ENCODE data around the gene ASXL2.

DNA sequence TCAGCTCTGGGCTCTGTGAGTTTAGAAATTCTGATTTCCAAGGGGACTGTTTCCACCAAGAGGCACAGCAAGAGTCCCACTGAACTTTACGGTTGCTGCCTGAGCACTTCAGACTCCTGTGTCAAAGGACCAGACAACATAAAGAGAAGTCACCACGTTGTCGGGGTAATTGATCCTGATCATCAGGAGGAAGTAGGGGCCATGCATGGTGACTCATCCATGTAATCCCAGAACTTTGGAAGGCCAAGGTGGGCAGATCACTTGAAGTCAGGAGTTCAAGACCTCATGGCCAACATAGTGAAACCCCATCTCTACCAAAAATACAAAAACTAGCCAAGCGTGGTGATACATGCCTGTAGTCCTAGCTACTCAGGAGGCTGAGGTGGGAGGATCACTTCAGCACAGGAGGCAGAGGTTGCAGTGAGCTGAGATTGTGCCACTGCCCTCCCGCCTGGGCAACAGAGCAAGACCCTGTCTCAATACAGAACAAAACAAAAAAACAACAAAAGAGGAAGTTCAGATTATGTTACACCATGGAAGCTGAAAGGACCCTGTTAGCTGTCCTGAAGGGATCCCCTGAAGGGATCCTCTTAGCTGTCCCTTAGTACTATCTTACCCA, 9.4 kb upstream of the ASXL2 start:
- no peak for TF ChIP-seq MXD4 (CRISPR knock-in tag; IDR thresholded peaks at IDR 0.05; ENCODE audit: borderline replicate concordance)
- TF ChIP-seq, protein P1, sequence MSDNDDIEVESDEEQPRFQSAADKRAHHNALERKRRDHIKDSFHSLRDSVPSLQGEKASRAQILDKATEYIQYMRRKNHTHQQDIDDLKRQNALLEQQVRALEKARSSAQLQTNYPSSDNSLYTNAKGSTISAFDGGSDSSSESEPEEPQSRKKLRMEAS (CRISPR knock-in tag; IDR thresholded peaks at IDR 0.05) = no peak
- TF ChIP-seq, protein P2, sequence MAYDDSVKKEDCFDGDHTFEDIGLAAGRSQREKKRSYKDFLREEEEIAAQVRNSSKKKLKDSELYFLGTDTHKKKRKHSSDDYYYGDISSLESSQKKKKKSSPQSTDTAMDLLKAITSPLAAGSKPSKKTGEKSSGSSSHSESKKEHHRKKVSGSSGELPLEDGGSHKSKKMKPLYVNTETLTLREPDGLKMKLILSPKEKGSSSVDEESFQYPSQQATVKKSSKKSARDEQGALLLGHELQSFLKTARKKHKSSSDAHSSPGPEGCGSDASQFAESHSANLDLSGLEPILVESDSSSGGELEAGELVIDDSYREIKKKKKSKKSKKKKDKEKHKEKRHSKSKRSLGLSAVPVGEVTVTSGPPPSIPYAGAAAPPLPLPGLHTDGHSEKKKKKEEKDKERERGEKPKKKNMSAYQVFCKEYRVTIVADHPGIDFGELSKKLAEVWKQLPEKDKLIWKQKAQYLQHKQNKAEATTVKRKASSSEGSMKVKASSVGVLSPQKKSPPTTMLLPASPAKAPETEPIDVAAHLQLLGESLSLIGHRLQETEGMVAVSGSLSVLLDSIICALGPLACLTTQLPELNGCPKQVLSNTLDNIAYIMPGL (CRISPR knock-in tag; IDR thresholded peaks at IDR 0.05) = no peak

Measured in WTC11 (cell line).